HEK293 (cell line): ENCODE data around the gene ACTRT2.

Experiments used
- GLI4 ChIP-seq: fragments of 450-650 bp; formaldehyde crosslinking; IDR thresholded peaks from 2 replicates; pipeline ENCODE4 v1.5.1; 2016; ENCODE audit warnings: missing biosample characterization, missing genetic modification characterization
- GLIS2 ChIP-seq: fragments of 450-650 bp; formaldehyde crosslinking; IDR thresholded peaks from 2 replicates; pipeline ENCODE4 v1.5.1; 2016; ENCODE audit warnings: missing biosample characterization, missing genetic modification characterization
- SCRT1 ChIP-seq: fragments of 450-650 bp; formaldehyde crosslinking; IDR thresholded peaks from 2 replicates; pipeline ENCODE4 v1.5.1; 2016; ENCODE audit warnings: missing biosample characterization, missing genetic modification characterization, borderline replicate concordance
- SP7 ChIP-seq: fragments of 450-650 bp; formaldehyde crosslinking; IDR thresholded peaks from 2 replicates; pipeline ENCODE4 v1.5.1; 2016; ENCODE audit warnings: missing biosample characterization, missing genetic modification characterization
- ZBTB48 ChIP-seq: fragments of 450-650 bp; formaldehyde crosslinking; IDR thresholded peaks from 2 replicates; pipeline ENCODE4 v1.5.1; 2016; ENCODE audit warnings: missing biosample characterization, missing genetic modification characterization
- ZBTB7A ChIP-seq: fragments of 450-650 bp; formaldehyde crosslinking; IDR thresholded peaks from 2 replicates; pipeline ENCODE4 v1.5.1; 2016; ENCODE audit warnings: low read depth, missing biosample characterization, missing genetic modification characterization
- ZEB2 ChIP-seq: fragments of 450-650 bp; formaldehyde crosslinking; IDR thresholded peaks from 2 replicates; pipeline ENCODE4 v1.5.1; 2016; ENCODE audit warnings: missing biosample characterization, missing genetic modification characterization
- ZFP3 ChIP-seq: fragments of 450-650 bp; formaldehyde crosslinking; IDR thresholded peaks from 2 replicates; pipeline ENCODE4 v1.5.1; 2016; ENCODE audit warnings: low read depth, missing biosample characterization, missing genetic modification characterization
- ZNF157 ChIP-seq: fragments of 450-650 bp; formaldehyde crosslinking; IDR thresholded peaks from 2 replicates; pipeline ENCODE4 v1.5.1; 2016; ENCODE audit warnings: missing biosample characterization, missing genetic modification characterization
- ZNF2 ChIP-seq: fragments of 450-650 bp; formaldehyde crosslinking; IDR thresholded peaks from 2 replicates; pipeline ENCODE4 v1.5.1; 2016; ENCODE audit warnings: missing biosample characterization, missing genetic modification characterization
- ZNF214 ChIP-seq: fragments of 450-650 bp; formaldehyde crosslinking; IDR thresholded peaks from 2 replicates; pipeline ENCODE4 v1.5.1; 2017; ENCODE audit warnings: missing biosample characterization, mild to moderate bottlenecking, missing genetic modification characterization, borderline replicate concordance
- ZNF24 ChIP-seq: fragments of 450-650 bp; formaldehyde crosslinking; IDR thresholded peaks from 2 replicates; pipeline ENCODE4 v1.5.1; 2016; ENCODE audit warnings: missing biosample characterization, missing genetic modification characterization
- ZNF311 ChIP-seq: fragments of 450-650 bp; formaldehyde crosslinking; IDR thresholded peaks from 2 replicates; pipeline ENCODE4 v1.5.1; 2017; ENCODE audit warnings: missing biosample characterization, missing genetic modification characterization, borderline replicate concordance
- ZNF324 ChIP-seq: fragments of 450-650 bp; formaldehyde crosslinking; IDR thresholded peaks from 2 replicates; pipeline ENCODE4 v1.5.1; 2016; ENCODE audit warnings: missing biosample characterization, missing genetic modification characterization
- ZNF354C ChIP-seq: fragments of 450-650 bp; formaldehyde crosslinking; IDR thresholded peaks from 2 replicates; pipeline ENCODE4 v1.5.1; 2016; ENCODE audit warnings: missing biosample characterization, missing genetic modification characterization, low read depth, borderline replicate concordance
- ZNF404 ChIP-seq: fragments of 450-650 bp; formaldehyde crosslinking; IDR thresholded peaks from 2 replicates; pipeline ENCODE4 v1.5.1; 2017; ENCODE audit warnings: missing biosample characterization, missing genetic modification characterization
- ZNF48 ChIP-seq: fragments of 450-650 bp; formaldehyde crosslinking; IDR thresholded peaks from 2 replicates; pipeline ENCODE4 v1.5.1; 2016; ENCODE audit warnings: missing biosample characterization, missing genetic modification characterization
- ZNF521 ChIP-seq: fragments of 450-650 bp; formaldehyde crosslinking; IDR thresholded peaks from 2 replicates; pipeline ENCODE4 v1.5.1; 2017; ENCODE audit warnings: missing biosample characterization, mild to moderate bottlenecking, missing genetic modification characterization
- ZNF544 ChIP-seq: fragments of 450-650 bp; formaldehyde crosslinking; IDR thresholded peaks from 2 replicates; pipeline ENCODE4 v1.5.0; 2017; ENCODE audit warnings: missing biosample characterization, missing genetic modification characterization
- ZNF561 ChIP-seq: fragments of 450-650 bp; IDR thresholded peaks from 2 replicates; pipeline ENCODE4 v1.5.1; 2018; ENCODE audit warnings: missing biosample characterization, missing genetic modification characterization, borderline replicate concordance
- ZNF596 ChIP-seq: fragments of 450-650 bp; IDR thresholded peaks from 2 replicates; pipeline ENCODE4 v1.5.0; 2018; ENCODE audit warnings: missing biosample characterization, mild to moderate bottlenecking, missing genetic modification characterization, moderate library complexity
- ZNF621 ChIP-seq: fragments of 450-650 bp; formaldehyde crosslinking; IDR thresholded peaks from 2 replicates; pipeline ENCODE4 v1.5.1; 2017; ENCODE audit warnings: missing biosample characterization, missing genetic modification characterization
- ZNF624 ChIP-seq: fragments of 450-650 bp; formaldehyde crosslinking; IDR thresholded peaks from 2 replicates; pipeline ENCODE4 v1.5.1; 2017; ENCODE audit warnings: missing biosample characterization, missing genetic modification characterization
- ZNF654 ChIP-seq: fragments of 450-650 bp; formaldehyde crosslinking; IDR thresholded peaks from 2 replicates; pipeline ENCODE4 v1.5.1; 2016; ENCODE audit warnings: low read depth, missing biosample characterization, missing genetic modification characterization
- ZNF677 ChIP-seq: fragments of 450-650 bp; IDR thresholded peaks from 2 replicates; pipeline ENCODE4 v1.5.0; 2018; ENCODE audit warnings: missing biosample characterization, mild to moderate bottlenecking, missing genetic modification characterization, moderate library complexity
- ZNF692 ChIP-seq: fragments of 450-650 bp; formaldehyde crosslinking; IDR thresholded peaks from 2 replicates; pipeline ENCODE4 v1.5.1; 2016; ENCODE audit warnings: missing biosample characterization, missing genetic modification characterization
- ZNF701 ChIP-seq: fragments of 450-650 bp; formaldehyde crosslinking; IDR thresholded peaks from 2 replicates; pipeline ENCODE4 v1.5.1; 2016; ENCODE audit warnings: missing biosample characterization, missing genetic modification characterization
- ZNF747 ChIP-seq: fragments of 450-650 bp; formaldehyde crosslinking; IDR thresholded peaks from 2 replicates; pipeline ENCODE4 v1.5.1; 2016; ENCODE audit warnings: missing biosample characterization, missing genetic modification characterization
- ZNF785 ChIP-seq: fragments of 450-650 bp; formaldehyde crosslinking; IDR thresholded peaks from 2 replicates; pipeline ENCODE4 v1.5.1; 2016; ENCODE audit warnings: missing biosample characterization, missing genetic modification characterization
- ZSCAN30 ChIP-seq: fragments of 450-650 bp; IDR thresholded peaks from 2 replicates; pipeline ENCODE4 v1.5.1; 2018; ENCODE audit warnings: missing biosample characterization, mild to moderate bottlenecking, missing genetic modification characterization, moderate library complexity
- TF ChIP-seq, protein P1 (sequence below): fragments of 450-650 bp; formaldehyde crosslinking; conservative IDR thresholded peaks from 2 replicates; pipeline ENCODE4 v1.5.1; 2016; ENCODE audit warnings: low read depth, missing biosample characterization, missing genetic modification characterization

ACTRT2 gene

DNA sequence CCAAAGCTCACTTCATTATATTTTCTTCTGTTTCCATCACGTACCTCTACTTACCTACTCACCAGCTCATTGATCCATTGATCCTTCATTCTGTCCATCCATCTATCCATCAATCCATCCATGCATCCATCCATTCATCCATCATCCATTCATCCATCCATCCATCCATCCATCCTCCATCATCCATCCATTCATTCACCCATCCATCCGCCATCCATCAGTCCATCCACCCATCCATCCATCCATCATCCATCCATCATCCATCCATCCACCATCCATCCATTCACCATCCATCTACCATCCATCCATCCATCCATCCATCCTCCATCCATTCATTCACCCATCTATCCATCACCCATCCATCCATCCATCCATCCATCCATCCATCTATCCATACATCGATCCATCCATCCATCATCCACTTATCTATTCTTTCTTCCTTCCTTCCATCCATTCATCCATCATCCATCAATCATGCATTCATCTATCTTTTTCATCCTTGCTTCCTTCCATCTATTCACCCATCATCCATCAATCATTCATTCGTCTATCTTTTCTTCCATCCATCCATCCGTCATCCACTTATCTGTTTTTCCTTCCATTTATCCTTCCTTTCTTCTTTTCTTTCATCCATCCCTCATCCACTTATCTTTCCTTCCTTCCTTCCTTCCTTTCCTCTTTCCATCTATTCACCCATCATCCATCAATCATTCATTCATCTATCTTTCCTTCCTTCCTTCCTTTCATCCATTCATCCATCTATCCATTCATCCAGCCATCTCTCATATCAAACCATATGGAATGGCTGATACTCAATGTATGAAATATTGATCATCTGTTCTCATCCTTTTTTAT lies 35.3 kb upstream of the ACTRT2 start (continued):
- no peak for TF ChIP-seq GLI4
- no peak for TF ChIP-seq ZNF214 (tag by site-specific recombination)
- no peak for TF ChIP-seq ZNF624 (tag by site-specific recombination)
- no peak; the same call in 1 of the 2 replicates for TF ChIP-seq ZNF747
- no peak for TF ChIP-seq ZNF2 (tag by site-specific recombination)
- TF ChIP-seq ZNF404 = no peak
- TF ChIP-seq SP7 (tag by site-specific recombination) = no peak
- no peak for TF ChIP-seq ZSCAN30 (tag by site-specific recombination)
- TF ChIP-seq ZBTB7A = no peak
- no peak for TF ChIP-seq ZNF48
- no peak; the same call in 1 of the 2 replicates for TF ChIP-seq ZFP3
- TF ChIP-seq ZNF677 (tag by site-specific recombination) = no peak
- TF ChIP-seq ZNF24 (tag by site-specific recombination) = no peak
- TF ChIP-seq ZEB2 (tag by site-specific recombination) = no peak
- TF ChIP-seq ZNF544 = no peak
- TF ChIP-seq ZNF701 (tag by site-specific recombination) = no peak
- peak; percentile 84 for TF ChIP-seq ZNF521
- TF ChIP-seq ZNF354C (tag by site-specific recombination) = 0 out of 2 replicates have a peak, but pooled peaks have one; percentile 34
- no peak for TF ChIP-seq ZNF561
- no peak for TF ChIP-seq ZNF596 (tag by site-specific recombination)
- no peak for TF ChIP-seq GLIS2
- no peak for TF ChIP-seq ZNF621
- TF ChIP-seq ZNF654 (tag by site-specific recombination) = no peak
- TF ChIP-seq ZNF324 (tag by site-specific recombination) = no peak
- TF ChIP-seq SCRT1 (tag by site-specific recombination) = no peak
- TF ChIP-seq, protein P1, sequence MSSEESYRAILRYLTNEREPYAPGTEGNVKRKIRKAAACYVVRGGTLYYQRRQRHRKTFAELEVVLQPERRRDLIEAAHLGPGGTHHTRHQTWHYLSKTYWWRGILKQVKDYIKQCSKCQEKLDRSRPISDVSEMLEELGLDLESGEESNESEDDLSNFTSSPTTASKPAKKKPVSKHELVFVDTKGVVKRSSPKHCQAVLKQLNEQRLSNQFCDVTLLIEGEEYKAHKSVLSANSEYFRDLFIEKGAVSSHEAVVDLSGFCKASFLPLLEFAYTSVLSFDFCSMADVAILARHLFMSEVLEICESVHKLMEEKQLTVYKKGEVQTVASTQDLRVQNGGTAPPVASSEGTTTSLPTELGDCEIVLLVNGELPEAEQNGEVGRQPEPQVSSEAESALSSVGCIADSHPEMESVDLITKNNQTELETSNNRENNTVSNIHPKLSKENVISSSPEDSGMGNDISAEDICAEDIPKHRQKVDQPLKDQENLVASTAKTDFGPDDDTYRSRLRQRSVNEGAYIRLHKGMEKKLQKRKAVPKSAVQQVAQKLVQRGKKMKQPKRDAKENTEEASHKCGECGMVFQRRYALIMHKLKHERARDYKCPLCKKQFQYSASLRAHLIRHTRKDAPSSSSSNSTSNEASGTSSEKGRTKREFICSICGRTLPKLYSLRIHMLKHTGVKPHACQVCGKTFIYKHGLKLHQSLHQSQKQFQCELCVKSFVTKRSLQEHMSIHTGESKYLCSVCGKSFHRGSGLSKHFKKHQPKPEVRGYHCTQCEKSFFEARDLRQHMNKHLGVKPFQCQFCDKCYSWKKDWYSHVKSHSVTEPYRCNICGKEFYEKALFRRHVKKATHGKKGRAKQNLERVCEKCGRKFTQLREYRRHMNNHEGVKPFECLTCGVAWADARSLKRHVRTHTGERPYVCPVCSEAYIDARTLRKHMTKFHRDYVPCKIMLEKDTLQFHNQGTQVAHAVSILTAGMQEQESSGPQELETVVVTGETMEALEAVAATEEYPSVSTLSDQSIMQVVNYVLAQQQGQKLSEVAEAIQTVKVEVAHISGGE = no peak
- no peak for TF ChIP-seq ZNF692 (tag by site-specific recombination)
- TF ChIP-seq ZNF157 (tag by site-specific recombination) = no peak
- TF ChIP-seq ZBTB48 (tag by site-specific recombination) = no peak
- TF ChIP-seq ZNF311 (tag by site-specific recombination) = no peak
- TF ChIP-seq ZNF785 (tag by site-specific recombination) = no peak
